HFFc6 (cell line): ENCODE data around the gene SLC38A1. TPM values are rescaled to one million over a fixed set of nuclear protein-coding genes. Genes with fewer than 3 reads are reported as not detected.
"Not testable (repeated sequence)": the region's sequence is repeated elsewhere in the genome, so short reads cannot be mapped to it uniquely, and the experiment has no call there.

Source experiments
- DNase-seq: peaks from one replicate; pipeline ENCODE4 v3.0.0-alpha.2; 2018
- H3K27ac Mint-ChIP-seq: 2 replicates; pipeline ENCODE4 v1.8.0; 2020; ENCODE audit warnings: mild to moderate bottlenecking, mixed read lengths
- H3K27me3 Mint-ChIP-seq: 2 replicates; pipeline ENCODE4 v1.8.0; 2021; ENCODE audit warnings: mild to moderate bottlenecking, moderate library complexity, mixed read lengths; ENCODE audit not compliant: insufficient read depth
- H3K36me3 Mint-ChIP-seq: 2 replicates; pipeline ENCODE4 v1.8.0; 2021; ENCODE audit warnings: low read depth, mixed read lengths
- H3K4me1 Mint-ChIP-seq: 2 replicates; pipeline ENCODE4 v1.8.0; 2020; ENCODE audit warnings: low read depth, mixed read lengths
- H3K4me3 Mint-ChIP-seq: 2 replicates; pipeline ENCODE4 v1.8.0; 2020; ENCODE audit warnings: mild to moderate bottlenecking, moderate library complexity, mixed read lengths
- H3K9me3 Mint-ChIP-seq: 2 replicates; pipeline ENCODE4 v1.8.0; 2020; ENCODE audit warnings: mild to moderate bottlenecking, mixed read lengths
- CTCF ChIP-seq: fragments of 200-600 bp; sonication (generic); IDR thresholded peaks from 2 replicates; pipeline ENCODE4 v1.5.0; 2021; ENCODE audit warnings: antibody characterized with exemption, mild to moderate bottlenecking
- total RNA-seq, 6 experiments: library from RNA; stranded (reverse); fragmentation: NEBNext Ultra II Directional; extraction: Animal tissue kit (Norgen Biotek cat#: 25700); gene quantifications; 2 replicates in 1 of 6; 3 replicates in 5 of 6; pipeline ENCODE4 v1.2.3, GENCODE V29; 2021

The SLC38A1 gene
- total RNA-seq, 6 experiments from 2014 or later: 78.2 to 98.5 (median 88.6) TPM

- no peaks in the 10 kb centered on the region for H3K27me3 Mint-ChIP-seq
- no peak for TF ChIP-seq CTCF
- H3K9me3 Mint-ChIP-seq: no peaks in the 10 kb centered on the region
- H3K36me3 Mint-ChIP-seq: no peaks in the 10 kb centered on the region
- H3K4me1 Mint-ChIP-seq: peaks cover 11% of the 10 kb centered on the region
- no peak for DNase-seq
- H3K27ac Mint-ChIP-seq: no peak overlapping the region
- H3K4me3 Mint-ChIP-seq: no peak overlapping the region
Measured at GRCh38 chr12:46164186-46164761, 104.6 kb downstream of the SLC38A1 start.

DNA sequence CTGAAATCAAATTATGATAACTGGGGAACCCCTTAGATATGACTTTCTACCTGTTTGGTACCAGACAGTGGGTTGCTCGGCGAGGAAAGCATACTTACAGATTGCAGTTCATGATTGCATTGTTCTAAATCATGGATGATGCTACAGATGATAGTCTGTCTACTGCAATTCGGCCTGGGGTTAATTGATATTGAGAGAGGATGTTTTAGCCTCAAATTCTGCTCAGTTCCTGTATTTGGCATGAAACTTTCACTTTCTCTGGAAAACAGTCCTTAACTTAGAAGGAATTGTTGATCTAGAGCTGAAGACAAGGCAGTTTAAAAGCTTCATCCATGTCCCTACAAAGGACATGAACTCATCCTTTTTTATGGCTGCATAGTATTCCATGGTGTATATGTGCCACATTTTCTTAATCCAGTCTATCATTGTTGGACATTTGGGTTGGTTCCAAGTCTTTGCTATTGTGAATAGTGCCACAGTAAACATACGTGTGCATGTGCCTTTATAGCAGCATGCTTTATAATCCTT lies 106.2 kb downstream of the SLC38A1 start:
- H3K27ac Mint-ChIP-seq, H3K36me3 Mint-ChIP-seq, H3K27me3 Mint-ChIP-seq, H3K4me3 Mint-ChIP-seq, DNase-seq, H3K9me3 Mint-ChIP-seq: not testable (repeated sequence)
- peaks cover 28% of the 10 kb centered on the region for H3K4me1 Mint-ChIP-seq

- peaks cover 32% of the 10 kb centered on the region for H3K4me1 Mint-ChIP-seq
- no peak for TF ChIP-seq CTCF
- no peak for DNase-seq
- peak overlapping the region; percentile 32 for H3K27ac Mint-ChIP-seq
- H3K27me3 Mint-ChIP-seq: no peaks in the 10 kb centered on the region
- H3K4me3 Mint-ChIP-seq: no peak overlapping the region
- H3K9me3 Mint-ChIP-seq: peaks cover 11% of the 10 kb centered on the region
- peaks cover 10% of the 10 kb centered on the region for H3K36me3 Mint-ChIP-seq
Measured at GRCh38 chr12:46160981-46161690, 107.7 kb downstream of the SLC38A1 start.

DNA sequence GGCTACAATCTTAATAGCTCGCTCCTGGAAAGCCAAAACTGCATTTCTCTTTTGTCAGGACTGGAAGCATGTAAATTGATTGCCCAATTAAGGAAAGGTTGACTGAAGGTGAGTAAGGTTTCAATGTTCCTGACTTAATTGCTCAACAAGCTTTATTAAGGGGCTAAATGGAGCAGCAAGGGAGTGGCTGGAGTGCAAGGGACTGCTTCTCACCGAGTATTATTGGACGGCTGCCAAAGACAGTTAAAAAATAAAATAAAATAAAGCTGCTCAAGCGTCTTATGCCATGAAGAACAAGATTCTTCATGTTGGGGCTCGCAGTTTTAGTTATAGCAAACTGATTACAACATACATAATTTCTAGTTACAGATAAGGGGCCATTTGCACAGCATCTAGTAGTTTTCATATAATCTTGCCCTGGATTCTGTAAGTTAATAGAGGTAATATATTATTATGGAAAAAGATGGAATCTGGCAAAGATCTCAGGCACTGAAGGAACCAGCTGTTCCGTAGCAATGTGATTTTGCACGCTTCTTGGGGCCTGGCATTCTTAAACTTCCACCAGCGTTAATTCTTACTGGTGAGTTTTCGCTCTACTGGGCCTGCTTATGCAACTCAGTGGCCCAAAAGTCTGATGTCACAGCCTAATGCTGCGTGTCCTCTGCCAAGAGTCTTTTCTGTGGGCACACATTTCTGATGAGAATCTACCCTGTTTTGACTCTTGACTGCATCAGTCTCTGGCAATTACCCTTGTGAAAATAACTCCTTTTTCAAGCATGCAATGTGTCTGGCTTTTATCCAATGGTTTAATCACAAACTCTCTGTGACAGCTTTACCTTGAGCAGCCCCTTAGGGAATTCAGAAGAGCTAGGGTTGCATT lies 108.5 kb downstream of the SLC38A1 start:
- Mint-ChIP-seq H3K27ac (peak overlapping the region; percentile 32), H3K27me3 (no peaks in the 10 kb centered on the region), H3K36me3 (peaks cover 14% of the 10 kb centered on the region), H3K9me3 (peaks cover 14% of the 10 kb centered on the region), H3K4me1 (peaks cover 32% of the 10 kb centered on the region), H3K4me3 (no peak overlapping the region)
- DNase-seq: peak; percentile 53
- TF ChIP-seq CTCF: no peak

DNA sequence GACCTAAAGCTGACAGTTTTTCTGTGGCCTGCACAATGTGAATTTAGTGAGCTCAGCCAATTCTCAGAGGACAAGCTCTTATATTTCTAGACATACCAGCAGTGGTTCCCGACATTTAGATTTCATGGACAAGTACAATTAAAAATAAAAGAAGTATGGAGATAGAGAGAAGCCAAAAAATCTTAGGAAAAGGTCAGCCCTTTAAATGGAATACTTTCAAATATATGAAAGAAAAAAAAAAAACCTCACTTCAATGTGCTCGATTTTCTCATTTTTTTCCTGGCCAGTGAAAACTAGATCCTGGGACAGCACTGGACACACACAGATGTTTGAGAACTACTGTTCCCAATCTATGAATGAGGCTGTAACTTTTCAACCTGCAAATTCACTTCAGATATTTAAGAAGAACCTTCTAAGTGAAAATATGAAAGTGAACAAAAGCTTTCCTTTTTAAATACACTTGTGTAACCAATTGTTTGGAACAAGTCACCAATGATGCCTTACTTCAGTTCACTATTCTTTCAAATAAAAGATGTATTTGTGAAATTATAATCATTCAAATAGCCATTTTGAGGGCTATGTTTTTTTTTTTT lies 109.4 kb downstream of the SLC38A1 start:
- TF ChIP-seq CTCF: no peak
- Mint-ChIP-seq H3K27ac (no peak overlapping the region), H3K4me3 (no peak overlapping the region), H3K4me1 (peaks cover 40% of the 10 kb centered on the region), H3K27me3 (no peaks in the 10 kb centered on the region), H3K36me3 (peaks cover 14% of the 10 kb centered on the region), H3K9me3 (peaks cover 14% of the 10 kb centered on the region)
- no peak for DNase-seq
